Measurements from ENCODE around the gene IFT88. TPM values are rescaled to one million over a fixed set of nuclear protein-coding genes. Genes with fewer than 3 reads are reported as not detected.

Gene IFT88
- total RNA-seq, 1 experiment from 2014 or later: 6.0 TPM

GRCh38 chr13:20716951-20717350, 150.0 kb downstream of the IFT88 start:
- no peak for DNase-seq (ENCODE audit: low read depth)

DNA sequence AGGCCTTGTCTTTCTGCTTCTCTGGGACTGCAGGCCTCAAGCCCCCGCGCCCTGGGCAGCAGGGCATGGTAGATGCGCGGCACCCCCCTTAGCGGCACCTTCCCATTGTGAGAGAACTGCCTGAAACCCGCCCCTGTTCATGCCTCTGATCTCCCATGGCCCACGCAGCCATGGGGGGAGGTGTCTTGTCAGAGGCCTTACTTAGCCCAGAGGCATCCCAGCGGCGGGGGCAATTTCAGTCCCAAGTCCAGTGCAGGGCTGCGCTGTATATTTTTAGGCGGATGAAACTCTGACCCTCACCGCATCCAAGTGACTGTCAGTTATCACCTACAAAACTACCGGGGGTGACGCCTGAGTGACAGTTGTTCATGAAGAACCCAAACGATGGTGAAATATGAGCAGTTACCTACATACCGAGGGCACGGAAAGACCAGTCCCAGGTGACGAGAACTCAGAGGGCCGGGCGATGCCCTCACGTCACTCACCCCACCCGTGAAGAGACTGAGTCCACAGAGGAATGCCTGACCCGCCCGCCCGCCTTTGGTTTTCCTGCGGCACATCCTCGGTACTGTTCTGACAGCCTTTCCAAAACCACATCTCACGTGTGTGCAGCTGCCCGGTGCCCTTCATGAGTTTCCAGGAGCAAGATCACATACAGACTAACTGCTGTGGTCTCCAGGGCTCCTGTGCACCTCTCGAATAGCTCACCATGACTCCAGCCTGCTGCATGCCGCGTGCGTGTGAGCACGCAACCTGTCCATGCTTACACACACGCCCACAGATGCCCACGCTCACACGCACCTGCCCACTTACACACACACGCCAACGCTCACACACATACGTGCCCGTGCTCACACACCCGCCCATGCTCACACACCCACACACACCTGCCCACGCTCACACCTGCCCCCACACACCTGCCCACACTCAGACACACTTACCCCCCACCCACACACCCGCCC, 150.9 kb downstream of the IFT88 start:
- no peak for DNase-seq (ENCODE audit: low read depth)

DNA sequence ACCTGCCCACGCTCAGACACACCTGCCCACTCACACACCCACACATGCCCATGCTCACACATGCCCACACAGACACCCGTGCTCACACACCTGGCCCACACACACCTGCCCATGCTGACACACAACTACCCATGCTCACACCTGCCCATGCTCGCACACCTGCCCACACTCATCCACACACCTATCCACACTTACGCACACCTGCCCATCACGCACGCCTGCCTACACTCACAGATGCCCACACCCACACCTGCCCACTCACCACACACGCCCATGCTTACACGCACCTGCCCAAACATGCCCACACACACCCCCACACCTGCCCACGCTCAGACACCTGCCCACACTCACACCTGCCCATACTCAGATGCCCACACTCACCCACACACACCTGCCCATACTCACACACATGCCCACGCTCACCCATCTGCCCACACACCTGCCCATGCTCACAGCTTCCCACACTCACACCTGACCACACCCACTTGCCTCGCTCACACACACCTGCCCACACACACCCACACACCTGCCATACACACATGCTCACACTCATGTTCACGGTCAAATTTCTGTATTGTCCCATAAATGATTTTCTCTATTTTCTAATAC, 152.1 kb downstream of the IFT88 start:
- DNase-seq (ENCODE audit: low read depth): no peak

DNA sequence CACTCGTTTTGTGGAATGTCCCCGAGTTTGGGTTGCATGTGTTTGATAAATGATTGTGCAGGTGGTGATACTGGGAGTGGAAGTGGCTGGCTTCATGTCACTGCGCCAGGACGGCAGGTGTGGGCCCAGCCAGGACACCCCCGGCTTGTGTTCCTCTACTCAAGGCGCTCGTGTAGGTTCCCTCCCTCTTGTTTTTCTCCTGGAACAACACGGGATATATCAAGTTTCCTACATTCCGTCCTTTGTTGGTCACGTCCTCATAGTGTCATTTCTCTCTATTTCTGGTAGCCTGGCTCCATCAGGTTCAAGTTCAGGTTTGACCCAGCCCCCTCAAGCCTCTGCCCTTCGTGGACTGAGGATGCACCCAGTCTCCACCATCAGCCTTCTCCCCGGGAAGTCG, 152.8 kb downstream of the IFT88 start:
- no peak for DNase-seq (ENCODE audit: low read depth)

DNA sequence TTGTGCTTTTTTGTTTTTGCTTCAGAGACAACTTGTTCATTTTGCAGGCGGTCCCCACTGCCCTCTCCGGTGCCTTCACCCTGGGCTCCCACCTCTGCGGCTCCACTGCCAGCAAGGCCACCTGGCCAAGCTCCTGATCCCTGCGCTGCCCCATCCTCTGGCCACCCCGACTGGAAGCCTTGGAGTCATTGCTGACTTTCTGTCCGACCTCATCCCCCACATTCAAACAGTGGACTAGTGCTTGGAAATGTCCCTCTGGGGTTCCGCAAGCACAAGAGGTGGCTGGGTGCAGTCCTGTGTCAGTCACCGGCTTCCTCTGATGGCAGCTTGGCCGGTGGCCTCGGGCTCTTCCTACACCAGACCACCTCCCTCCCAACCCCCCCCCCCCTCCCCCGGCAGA, 153.5 kb downstream of the IFT88 start:
- DNase-seq (ENCODE audit: low read depth): no peak

GRCh38 chr13:20721058-20721453, 154.1 kb downstream of the IFT88 start:
- DNase-seq (ENCODE audit: low read depth): no peak

DNA sequence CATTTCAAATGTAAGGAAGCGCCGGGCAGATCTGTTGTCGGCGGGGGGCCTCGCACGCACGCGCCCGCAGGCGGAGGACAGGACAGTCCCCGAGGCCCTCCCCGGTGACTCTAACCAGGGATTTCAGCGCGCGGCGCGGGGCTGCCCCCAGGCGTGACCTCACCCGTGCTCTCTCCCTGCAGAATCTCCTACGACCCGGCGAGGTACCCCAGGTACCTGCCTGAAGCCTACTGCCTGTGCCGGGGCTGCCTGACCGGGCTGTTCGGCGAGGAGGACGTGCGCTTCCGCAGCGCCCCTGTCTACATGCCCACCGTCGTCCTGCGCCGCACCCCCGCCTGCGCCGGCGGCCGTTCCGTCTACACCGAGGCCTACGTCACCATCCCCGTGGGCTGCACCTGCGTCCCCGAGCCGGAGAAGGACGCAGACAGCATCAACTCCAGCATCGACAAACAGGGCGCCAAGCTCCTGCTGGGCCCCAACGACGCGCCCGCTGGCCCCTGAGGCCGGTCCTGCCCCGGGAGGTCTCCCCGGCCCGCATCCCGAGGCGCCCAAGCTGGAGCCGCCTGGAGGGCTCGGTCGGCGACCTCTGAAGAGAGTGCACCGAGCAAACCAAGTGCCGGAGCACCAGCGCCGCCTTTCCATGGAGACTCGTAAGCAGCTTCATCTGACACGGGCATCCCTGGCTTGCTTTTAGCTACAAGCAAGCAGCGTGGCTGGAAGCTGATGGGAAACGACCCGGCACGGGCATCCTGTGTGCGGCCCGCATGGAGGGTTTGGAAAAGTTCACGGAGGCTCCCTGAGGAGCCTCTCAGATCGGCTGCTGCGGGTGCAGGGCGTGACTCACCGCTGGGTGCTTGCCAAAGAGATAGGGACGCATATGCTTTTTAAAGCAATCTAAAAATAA, 154.7 kb downstream of the IFT88 start:
- no peak for DNase-seq (ENCODE audit: low read depth)

DNA sequence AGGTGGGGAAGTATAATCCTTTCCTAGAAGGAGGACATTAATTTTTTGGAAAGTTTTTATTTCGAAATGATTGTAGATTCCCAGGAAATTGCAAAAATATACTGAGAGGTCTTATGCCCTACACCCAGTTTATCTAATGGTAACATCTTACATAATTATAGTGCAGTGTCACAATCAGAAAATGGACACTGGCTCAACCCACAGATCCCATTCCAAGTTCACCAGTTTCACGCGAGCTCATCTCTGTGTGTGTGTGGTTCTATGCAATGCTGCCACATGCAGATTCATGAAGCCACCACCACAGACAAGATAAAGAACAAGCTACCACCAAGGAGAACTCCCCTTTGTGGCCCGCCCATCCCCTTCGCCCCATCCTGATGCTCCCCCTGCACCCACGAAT, 160.9 kb downstream of the IFT88 start:
- DNase-seq (ENCODE audit: low read depth): no peak

GRCh38 chr13:20728579-20729311, 161.8 kb downstream of the IFT88 start:
- no peak for DNase-seq (ENCODE audit: low read depth)

DNA sequence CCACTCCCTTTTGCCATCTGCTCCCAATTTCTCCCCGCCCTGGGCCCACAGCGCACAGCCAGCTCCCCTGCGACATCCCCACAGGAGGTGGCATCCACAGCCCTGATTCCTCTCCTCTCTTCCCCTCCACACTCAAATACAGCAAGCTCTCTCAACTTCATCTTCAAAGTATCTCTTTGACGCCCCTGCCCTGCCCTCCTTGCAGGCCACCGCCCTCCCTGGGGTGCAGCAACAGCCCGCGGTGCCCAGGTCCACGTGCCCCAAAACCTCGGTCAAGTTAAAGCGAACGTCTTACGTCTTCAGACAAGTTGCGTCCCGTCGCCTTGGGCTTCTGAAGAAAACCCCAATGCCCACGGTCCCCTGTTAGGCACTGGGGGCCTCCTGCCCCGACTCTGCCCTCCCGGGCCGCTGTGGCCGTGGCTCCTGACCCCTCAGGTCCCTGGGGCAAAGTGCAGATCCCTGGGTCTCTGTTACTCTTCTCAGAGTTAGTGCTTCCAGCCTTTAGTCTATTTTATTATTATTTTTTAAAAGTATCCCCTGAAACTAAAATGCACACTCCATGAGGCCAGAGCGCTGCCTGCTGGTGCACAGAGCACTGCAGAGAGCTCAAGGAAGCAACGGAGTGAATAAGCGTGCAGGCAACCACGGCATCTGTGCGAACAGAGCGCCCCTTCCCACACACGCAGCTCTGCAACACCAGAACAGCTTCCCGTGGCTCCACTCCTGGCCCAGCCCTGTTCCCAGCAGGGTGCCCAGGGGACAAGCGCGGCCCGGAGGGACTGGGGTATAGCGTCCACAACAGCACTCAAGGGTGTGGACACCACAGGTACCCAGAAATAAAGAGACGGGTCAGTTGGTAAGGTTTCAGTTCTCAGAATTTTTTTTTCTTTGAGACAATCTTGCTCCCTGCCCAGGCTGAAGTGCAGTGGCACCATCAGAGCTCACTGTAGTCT, 163.0 kb downstream of the IFT88 start:
- no peak for DNase-seq (ENCODE audit: low read depth)

DNA sequence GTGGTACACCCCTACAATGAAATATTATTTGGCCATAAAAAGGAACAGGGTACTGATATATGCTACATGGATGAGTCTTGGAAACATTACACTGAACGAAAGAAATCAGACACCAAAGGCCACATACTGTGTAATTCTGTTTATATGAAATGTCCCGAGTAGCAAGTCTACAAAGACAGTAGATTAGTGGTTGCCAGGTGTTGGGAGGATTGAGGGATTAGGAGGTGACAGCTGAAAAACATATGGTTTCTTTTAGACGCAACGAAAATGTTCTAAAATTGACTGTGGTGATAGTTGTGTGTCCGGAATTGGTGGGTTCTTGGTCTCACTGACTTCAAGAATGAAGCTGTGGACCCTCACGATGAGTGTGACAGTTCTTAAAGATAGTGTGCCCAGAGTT, 171.7 kb downstream of the IFT88 start:
- no peak for DNase-seq (ENCODE audit: low read depth)

GRCh38 chr13:20740021-20740420, 173.1 kb downstream of the IFT88 start:
- no peak for DNase-seq (ENCODE audit: low read depth)

Other genes with a start within 250 kb of the IFT88 start
- 8.8 and 10.4 TPM in 2 replicates for gene CRYL1, start 41.3 kb upstream of the IFT88 start, total RNA-seq (2014; rRNA removed; shearing (Covaris generic))
- gene IL17D, start 136.5 kb downstream of the IFT88 start, total RNA-seq (2014; rRNA removed; shearing (Covaris generic)): 0.47 and 0.71 TPM in 2 replicates
- gene EEF1AKMT1, start 206.8 kb downstream of the IFT88 start, total RNA-seq (2014; rRNA removed; shearing (Covaris generic)): 4.3 and 7.7 TPM in 2 replicates